GM23248 (cell line): ENCODE results near the gene TH.

Source experiments
- EZH2 ChIP-seq: fragments of 200-600 bp; sonication (generic); IDR thresholded peaks from 2 replicates; pipeline ENCODE4 v1.6.1; 2018; ENCODE audit warnings: antibody characterized with exemption, mild to moderate bottlenecking; ENCODE audit not compliant: insufficient read depth, poor library complexity, severe bottlenecking
- EZH2phosphoT487 ChIP-seq: fragments of 200-600 bp; sonication (generic); IDR thresholded peaks from 2 replicates; pipeline ENCODE4 v1.6.1; 2018; ENCODE audit warnings: antibody characterized with exemption, moderate library complexity, mild to moderate bottlenecking, low read depth; ENCODE audit not compliant: insufficient read depth

- no peak for TF ChIP-seq EZH2
- TF ChIP-seq EZH2phosphoT487: no peak
These were observed 54.9 kb downstream of the TH start for GRCh38 chr11:2116680-2117079.
